GM12892 (cell line): ENCODE measurements around the gene LPGAT1.
"Not testable (repeated sequence)": the region's sequence is repeated elsewhere in the genome, so short reads cannot be mapped to it uniquely, and the experiment has no call there.

Experiments
- DNase-seq: peaks from one replicate; pipeline ENCODE4 v3.0.0; 2011; ENCODE audit not compliant: insufficient read length
- FAIRE-seq: peaks from 2 replicates; lab custom pipeline; 2011; peaks lifted over from hg19 to GRCh38; lab: Jason Lieb, UNC
- POLR2A ChIP-seq: IDR thresholded peaks from 2 replicates; pipeline ENCODE4 v1.6.1; 2011; ENCODE audit warnings: low read depth, low read length, control low read depth
- POLR2AphosphoS5 ChIP-seq: IDR thresholded peaks from 2 replicates; pipeline ENCODE4 v1.6.1; 2011; ENCODE audit warnings: low read depth, low read length, control low read depth
- TAF1 ChIP-seq: IDR thresholded peaks from 2 replicates; pipeline ENCODE4 v1.6.1; 2011; ENCODE audit warnings: low read depth, mild to moderate bottlenecking, control low read depth, low read length, borderline replicate concordance

The LPGAT1 gene

DNA sequence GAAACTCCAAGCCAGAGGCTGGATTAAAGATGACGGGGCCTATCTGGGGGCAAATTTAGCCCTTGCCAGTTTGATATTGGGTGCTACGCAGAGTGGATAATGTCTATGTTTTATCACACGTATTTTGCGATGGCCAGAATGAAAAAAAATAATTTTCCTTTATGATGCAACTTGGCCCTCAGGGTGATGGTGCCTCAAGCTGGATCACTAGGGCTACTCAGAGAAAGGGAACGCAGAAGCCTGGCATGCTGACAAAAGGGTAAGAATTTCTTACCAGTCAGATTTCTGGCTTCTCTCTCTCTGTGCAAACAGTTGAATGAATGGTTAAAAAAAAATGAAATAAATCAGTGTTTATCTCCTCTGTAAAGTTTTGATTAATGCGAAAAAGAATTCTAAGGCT lies 122.6 kb downstream of the LPGAT1 start:
- DNase-seq (no peak), FAIRE-seq (no peak)
- no peak for TF ChIP-seq TAF1
- no peak for TF ChIP-seq POLR2A
- TF ChIP-seq POLR2AphosphoS5: no peak

DNA sequence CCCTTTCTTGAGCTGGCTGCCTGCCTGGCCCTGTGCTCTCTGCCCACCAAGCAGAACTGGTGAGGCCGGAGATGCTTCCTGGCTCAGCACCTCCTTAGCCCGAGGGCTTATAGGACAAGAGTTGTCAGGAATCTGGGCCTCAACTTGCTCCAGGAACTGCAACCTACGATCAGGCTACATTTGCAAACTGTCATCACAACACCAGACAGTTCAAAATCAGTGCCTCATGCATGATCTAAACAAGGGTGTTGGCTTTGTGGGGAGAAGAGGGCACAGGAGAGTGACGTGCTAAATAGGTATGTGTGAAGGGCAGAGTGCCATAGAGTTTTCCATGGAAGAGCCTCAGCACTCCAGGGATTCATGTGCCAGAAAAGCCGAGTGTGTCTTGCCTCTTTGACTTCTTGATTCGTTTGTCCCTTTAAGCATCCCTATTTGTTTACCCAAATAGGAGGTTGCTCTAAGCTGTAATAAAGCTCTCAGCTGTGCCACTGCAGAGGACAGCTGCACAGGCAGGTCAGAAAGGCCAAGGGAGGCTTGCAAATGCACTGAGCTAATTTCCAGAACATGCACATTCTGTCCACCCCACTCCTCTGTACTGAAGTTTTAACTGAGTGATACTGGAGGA lies 125.0 kb downstream of the LPGAT1 start:
- no peak for DNase-seq
- no peak for FAIRE-seq
- TF ChIP-seq POLR2AphosphoS5: no peak
- no peak for TF ChIP-seq TAF1
- no peak for TF ChIP-seq POLR2A

DNA sequence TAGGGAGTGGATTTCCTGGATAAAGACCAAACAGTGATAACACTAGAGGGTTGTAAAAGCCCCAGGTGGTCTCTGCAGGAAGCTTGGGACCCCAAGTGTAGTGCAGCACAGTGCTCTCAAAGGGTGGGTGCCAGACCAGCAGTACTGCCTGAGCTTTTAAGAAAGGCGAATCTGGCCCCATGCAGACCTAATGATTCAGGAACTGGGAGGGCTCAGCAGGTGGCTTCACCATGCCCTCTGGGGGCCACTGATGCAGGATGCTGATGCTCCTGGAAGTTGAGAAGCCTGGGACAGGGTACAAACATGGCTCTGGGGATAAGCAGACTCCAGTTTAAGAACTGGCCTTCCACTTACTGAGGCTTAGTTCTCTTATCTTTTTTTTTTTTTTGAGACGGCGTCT lies 126.0 kb downstream of the LPGAT1 start:
- DNase-seq (no peak), FAIRE-seq (no peak)
- no peak for TF ChIP-seq TAF1
- TF ChIP-seq POLR2AphosphoS5: no peak
- TF ChIP-seq POLR2A: no peak

DNA sequence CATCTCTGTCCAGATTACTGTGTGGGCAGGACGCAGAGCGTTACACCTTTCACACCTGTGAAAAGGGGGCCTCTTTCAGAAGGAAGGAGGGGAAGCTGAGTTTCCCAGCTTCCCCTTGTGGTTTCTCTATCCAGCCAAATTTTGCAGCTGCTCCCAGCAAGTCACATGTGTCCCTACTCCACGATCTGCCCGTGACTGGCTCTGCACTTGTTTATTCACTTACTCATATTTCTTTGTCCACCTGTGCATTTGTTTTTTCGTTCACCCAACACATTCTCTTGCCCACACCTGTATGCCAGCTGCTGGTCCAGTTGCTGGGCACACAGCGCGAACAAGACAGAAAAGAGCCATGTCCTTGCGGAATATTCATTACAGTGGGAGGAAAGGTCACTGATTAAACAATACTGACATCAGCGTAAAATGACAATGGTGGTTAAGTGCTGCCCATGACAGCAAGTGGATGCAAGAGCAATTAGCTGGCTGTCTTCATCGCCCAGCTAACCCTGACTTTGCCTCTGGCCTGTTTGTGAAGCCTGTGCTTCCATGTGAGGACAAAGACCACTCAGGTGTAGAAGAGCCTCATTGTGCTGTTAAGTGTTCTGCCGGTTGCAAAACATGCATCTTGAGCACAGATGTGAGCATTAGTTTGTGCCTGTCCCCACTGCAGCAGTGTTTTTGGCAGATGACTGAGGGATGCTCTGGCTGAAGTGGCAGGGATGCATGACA lies 126.6 kb downstream of the LPGAT1 start:
- no peak for TF ChIP-seq POLR2A
- TF ChIP-seq TAF1: no peak
- TF ChIP-seq POLR2AphosphoS5: no peak
- DNase-seq: no peak
- FAIRE-seq: no peak

DNA sequence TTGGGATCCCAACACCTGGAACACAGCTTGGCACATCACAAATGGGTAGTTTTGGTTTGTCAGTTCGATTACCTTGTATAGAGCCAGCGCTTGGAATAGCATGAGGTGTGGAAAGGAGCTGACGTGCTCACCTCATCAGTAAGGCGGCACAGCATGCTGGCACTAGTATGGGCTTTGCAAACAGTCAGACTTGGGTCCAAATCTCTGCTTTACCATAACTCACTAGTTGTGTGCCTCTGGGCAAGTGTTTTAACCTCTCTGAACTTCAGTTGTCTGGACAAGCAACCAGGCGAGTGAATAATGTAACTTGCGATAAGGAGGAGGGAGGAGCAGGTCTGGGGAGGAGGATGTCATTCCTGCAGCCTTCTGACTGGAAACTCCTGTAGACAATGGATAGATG lies 128.8 kb downstream of the LPGAT1 start:
- FAIRE-seq (no peak), DNase-seq (no peak)
- no peak for TF ChIP-seq POLR2AphosphoS5
- TF ChIP-seq TAF1: no peak
- TF ChIP-seq POLR2A: no peak

DNA sequence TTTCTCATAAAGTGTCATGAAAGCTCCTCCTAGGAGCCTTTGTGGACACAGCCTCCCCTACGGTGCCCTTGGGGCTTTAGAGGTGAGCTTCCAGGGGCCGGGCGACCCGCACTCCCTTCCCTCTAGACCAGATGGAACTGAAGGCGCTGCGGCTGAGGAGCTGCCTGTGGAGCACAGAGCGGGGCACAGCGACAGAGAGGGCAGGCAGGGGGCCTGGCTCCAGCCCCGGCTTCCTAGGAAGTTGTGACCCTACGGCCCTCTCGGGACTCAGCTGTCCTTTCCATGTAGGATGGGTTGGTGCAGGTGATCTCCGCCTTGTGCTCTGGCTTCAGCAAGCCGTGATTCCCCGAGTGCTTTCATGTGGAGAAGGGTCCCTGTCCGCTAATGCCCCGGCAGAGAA lies 131.5 kb downstream of the LPGAT1 start:
- DNase-seq (no peak), FAIRE-seq (no peak)
- TF ChIP-seq POLR2AphosphoS5 (no peak), POLR2A (no peak), TAF1 (no peak)

DNA sequence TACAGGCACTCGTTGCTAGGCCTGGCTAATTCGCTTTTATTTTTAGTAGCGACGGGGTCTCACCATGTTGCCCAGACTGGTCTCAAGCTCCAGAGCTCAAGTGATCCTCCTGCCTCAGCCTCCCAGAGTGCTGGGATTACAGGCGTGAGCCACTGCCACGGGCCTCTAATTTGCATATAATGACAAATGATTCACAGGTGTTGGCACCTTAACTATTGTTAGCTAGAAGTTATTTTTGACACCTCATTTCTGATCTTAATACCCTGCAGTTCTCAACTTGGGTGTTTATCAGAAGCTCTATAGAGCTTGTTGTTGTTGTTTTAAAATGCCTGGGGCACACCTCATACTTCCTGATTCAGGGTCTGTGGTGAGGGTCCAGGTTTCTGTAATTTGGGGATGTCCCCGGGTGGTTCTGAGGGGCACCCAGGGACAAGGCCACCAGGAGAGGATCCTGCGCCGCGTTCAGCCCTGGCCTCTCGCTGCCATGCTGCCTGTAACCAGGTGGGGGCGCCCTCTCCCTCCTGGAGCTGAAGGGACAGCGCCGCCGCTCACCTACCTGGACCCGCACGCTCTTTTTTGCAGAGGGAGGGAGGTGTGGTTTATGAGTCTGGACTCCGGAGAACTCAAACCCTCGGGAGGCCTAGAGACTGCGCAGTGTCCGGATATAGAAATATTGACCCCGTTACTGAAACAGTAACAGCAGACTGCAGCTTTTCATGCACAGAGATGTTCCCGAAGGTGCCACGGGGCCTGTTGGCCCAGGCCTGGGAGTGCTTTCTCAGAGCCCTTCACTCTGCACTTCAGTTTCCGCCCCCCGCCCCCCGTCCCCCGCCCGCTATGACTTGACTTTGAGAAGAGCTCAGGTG lies 132.2 kb downstream of the LPGAT1 start:
- DNase-seq (peak; percentile 71), FAIRE-seq (peak; percentile 91)
- TF ChIP-seq POLR2AphosphoS5 (no peak), POLR2A (no peak)

DNA sequence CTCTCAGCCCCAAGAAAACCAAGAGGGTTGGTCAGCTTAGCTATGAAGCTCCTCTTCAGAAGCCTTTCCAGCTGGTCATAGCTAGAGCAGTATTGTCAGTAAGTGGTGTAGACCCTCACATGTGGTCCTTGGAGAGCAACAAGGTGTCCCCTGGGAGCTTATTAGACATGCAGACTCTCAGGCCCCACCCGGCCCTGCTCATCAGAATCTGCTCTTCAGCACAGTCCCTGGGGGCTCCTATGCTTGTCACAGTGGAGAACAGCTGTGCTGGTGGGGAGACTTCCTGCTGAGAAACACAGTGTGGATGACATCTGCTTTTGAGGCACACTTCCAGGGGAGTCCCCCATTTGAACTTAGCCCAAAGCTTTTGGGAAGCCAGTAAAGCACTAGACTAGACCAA lies 133.2 kb downstream of the LPGAT1 start:
- FAIRE-seq (peak; percentile 89), DNase-seq (no peak)
- no peak for TF ChIP-seq TAF1

DNA sequence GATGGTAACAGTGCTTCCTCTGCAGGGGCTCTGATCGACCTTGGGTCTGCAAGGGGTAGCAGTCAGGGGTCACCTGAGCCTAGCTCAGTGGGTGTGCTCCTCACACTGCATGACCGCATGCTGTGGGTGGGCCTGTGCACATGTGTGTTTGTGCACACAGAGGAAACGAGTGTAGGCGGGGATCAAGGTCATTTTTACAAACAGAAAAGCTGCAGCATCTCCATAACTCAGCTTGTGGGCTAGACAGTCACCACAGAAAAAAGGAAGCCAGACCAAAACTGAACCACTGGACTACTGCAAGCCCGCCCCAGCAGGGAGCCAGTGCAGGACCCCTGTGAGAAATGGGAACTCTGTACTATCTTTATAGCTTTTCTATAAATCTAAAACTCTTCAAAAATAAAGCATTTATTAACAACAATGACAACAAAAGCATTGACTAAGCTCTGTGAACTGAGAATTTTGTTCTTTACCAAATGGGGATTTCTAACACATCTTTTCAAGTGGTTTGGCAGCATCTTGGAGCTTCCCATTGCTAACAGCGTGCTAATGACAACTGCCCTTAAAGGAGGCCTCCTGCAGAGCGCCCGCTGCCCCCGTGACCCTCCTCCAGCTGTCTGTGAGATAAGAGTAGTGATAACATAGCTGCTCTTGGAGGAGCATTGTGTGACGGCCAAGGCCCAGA lies 135.3 kb downstream of the LPGAT1 start:
- peak; percentile 86 for FAIRE-seq
- TF ChIP-seq POLR2A: no peak
- TF ChIP-seq TAF1: no peak
- TF ChIP-seq POLR2AphosphoS5: no peak
- peak; percentile 36 for DNase-seq

DNA sequence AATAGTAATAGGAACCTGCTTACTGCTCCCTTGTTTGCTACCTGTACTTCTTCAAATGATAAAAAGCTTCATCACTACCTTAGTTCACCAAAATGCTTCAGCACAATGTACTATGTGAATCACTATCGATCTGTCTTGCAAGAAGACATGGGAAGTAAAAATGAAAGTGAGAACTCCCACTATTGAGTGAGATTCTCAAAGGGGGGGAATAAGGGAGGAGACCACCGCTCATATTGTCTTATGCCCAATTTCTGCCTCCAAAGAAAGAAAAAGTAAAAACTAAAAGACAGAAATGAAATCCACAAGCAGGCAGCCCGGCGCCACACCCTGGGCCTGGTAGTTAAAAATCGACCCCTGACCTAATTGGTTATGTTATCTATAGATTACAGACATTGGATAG lies 136.7 kb downstream of the LPGAT1 start:
- DNase-seq, FAIRE-seq: not testable (repeated sequence)
